Right lobe of liver (tissue), 6 donors: ENCODE measurements around the gene ADTRP. TPM values are rescaled to one million over a fixed set of nuclear protein-coding genes. Genes with fewer than 3 reads are reported as not detected.

Experiments
- ATAC-seq, 4 donors: fragments of 200-7000 bp; cut with Tn5 transposase; one replicate each; pipeline ENCODE4 v1.9.1; 2020; ENCODE audit warnings: mild to moderate bottlenecking in 4 of 4, moderate library complexity in 4 of 4
- DNase-seq, 3 donors: peaks; one replicate each; pipeline ENCODE4 v3.0.0-alpha.2; 2020
- H3K27ac ChIP-seq, 3 donors: fragments of 200-600 bp; one replicate each; pipeline ENCODE4 v1.8.0; 2022
- H3K27me3 ChIP-seq, 2 donors: fragments of 200-600 bp; one replicate each; pipeline ENCODE4 v1.8.0; 2022
- H3K36me3 ChIP-seq, 4 donors: fragments of 200-600 bp; sonication (generic) in 1 of 4; one replicate each; pipeline versions ENCODE4 v1.5.1 to v1.8.0; 2017 to 2022; ENCODE audit warnings: control low read depth in 1 of 4
- H3K4me1 ChIP-seq, 4 donors: fragments of 200-600 bp; sonication (generic) in 1 of 4; one replicate each; pipeline versions ENCODE4 v1.5.1 to v1.8.0; 2017 to 2022; ENCODE audit warnings: control low read depth in 1 of 4
- H3K4me3 ChIP-seq, 3 donors: fragments of 200-600 bp; one replicate each; pipeline ENCODE4 v1.8.0; 2022
- H3K9me3 ChIP-seq, 4 donors: fragments of 200-600 bp; sonication (generic) in 1 of 4; one replicate each; pipeline versions ENCODE4 v1.5.1 to v1.8.0; 2017 to 2022; ENCODE audit warnings: control low read depth in 1 of 4
- POLR2A ChIP-seq: fragments of 450-650 bp; IDR thresholded peaks from one replicate; pipeline ENCODE4 v1.6.1; 2017; ENCODE audit warnings: antibody characterized with exemption, mild to moderate bottlenecking
- WGBS: methylation state at CpG from one replicate; pipeline ENCODE4 v1.1.6; 2018; ENCODE audit warnings: low coverage, low lambda C conversion rate; ENCODE audit not compliant: insufficient coverage; ENCODE audit errors: missing lambda C conversion rate; 5-methylcytosine and 5-hydroxymethylcytosine counted together
- intact Hi-C, 2 donors: fragments of 100-400 bp; cut with DNase I; formaldehyde crosslinking; loops; one replicate each; pipeline versions ENCODE4 v1.11.2 to v1.14.1; 2022
- total RNA-seq, 6 experiments: library from RNA; depleted of rRNA in 2 of 6; stranded (reverse); fragments of >200 nt in 2 of 6; fragmentation: NEBNext Ultra II Directional in 3 of 6; extraction: Animal tissue kit (Norgen Biotek cat#: 25700) in 3 of 6; gene quantifications; one replicate each; pipeline versions ENCODE4 v1.1.0 to v1.2.4, GENCODE V29; 2016 to 2023
- TF ChIP-seq, protein P1 (sequence below), 4 donors: fragments of 200-600 bp in 3 of 4; fragments of 450-650 bp in 1 of 4; IDR thresholded peaks; one replicate each; pipeline versions ENCODE4 v1.5.1 to v1.8.0; 2016 to 2022; ENCODE audit warnings: antibody characterized with exemption in 4 of 4, mild to moderate bottlenecking in 2 of 4
- donor health status: DM: no; HTN: yes; CAD: no.
- donor health status: DM: no; HTN: no; CAD: no.
- donor health status: DM: no; HTN: no; CAD: no.
- donor health status: DM: no; HTN: yes; CAD: no.
- donor health status: DM: no; HTN: yes; CAD: no.

Gene ADTRP
- total RNA-seq, 6 experiments from 2014 or later = 0.46 to 1.9 (median 0.92) TPM; not detected in 1

DNA sequence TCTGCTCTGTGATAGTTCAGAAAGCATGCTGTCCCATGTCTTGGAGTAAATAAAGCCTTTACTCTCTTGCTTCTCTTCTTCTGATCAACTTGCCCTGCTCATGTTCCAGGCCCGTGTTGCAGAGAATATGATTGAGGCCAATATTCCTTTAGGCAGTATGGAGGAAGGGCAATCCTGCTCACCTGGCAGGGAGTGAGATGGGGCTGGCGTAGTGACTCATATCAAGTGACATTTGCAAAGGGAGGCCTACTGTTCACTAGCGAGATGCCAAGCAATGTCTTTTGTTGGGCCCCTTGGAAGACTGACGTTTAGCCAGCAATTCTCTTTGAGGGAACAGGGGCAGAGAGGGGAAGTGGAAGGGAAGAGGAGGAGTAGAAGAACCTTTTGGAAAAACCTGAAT lies 19.7 kb downstream of the ADTRP start:
- TF ChIP-seq, protein P1, sequence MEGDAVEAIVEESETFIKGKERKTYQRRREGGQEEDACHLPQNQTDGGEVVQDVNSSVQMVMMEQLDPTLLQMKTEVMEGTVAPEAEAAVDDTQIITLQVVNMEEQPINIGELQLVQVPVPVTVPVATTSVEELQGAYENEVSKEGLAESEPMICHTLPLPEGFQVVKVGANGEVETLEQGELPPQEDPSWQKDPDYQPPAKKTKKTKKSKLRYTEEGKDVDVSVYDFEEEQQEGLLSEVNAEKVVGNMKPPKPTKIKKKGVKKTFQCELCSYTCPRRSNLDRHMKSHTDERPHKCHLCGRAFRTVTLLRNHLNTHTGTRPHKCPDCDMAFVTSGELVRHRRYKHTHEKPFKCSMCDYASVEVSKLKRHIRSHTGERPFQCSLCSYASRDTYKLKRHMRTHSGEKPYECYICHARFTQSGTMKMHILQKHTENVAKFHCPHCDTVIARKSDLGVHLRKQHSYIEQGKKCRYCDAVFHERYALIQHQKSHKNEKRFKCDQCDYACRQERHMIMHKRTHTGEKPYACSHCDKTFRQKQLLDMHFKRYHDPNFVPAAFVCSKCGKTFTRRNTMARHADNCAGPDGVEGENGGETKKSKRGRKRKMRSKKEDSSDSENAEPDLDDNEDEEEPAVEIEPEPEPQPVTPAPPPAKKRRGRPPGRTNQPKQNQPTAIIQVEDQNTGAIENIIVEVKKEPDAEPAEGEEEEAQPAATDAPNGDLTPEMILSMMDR (IDR thresholded peaks at IDR 0.05) = no peak
- TF ChIP-seq POLR2A = no peak
- H3K9me3 ChIP-seq = no peaks in the 10 kb centered on the region
- H3K36me3 ChIP-seq = no peaks in the 10 kb centered on the region
- intact Hi-C loops = no loop called here
- H3K4me1 ChIP-seq = peaks cover 0 to 10% (median 3%) of the 10 kb centered on the region in 4 donors
- H3K4me3 ChIP-seq = no peak overlapping the region
- ATAC-seq = no peak
- WGBS = 86% methylated on average over 4 of the region's 4 CpGs
- DNase-seq = no peak
- H3K27ac ChIP-seq = no peak overlapping the region
- H3K27me3 ChIP-seq = no peaks in the 10 kb centered on the region

GRCh38 chr6:11756726-11757125 lies 21.9 kb downstream of the ADTRP start:
- 100% methylated on average over 1 of the region's 1 CpG for WGBS
- no peaks in the 10 kb centered on the region for H3K9me3 ChIP-seq
- no peaks in the 10 kb centered on the region for H3K27me3 ChIP-seq
- H3K27ac ChIP-seq = no peak overlapping the region
- intact Hi-C loops = no loop called here
- no peaks in the 10 kb centered on the region for H3K36me3 ChIP-seq
- DNase-seq (no peak), ATAC-seq (no peak)
- peaks cover 0 to 11% (median 3%) of the 10 kb centered on the region in 4 donors for H3K4me1 ChIP-seq
- no peak overlapping the region for H3K4me3 ChIP-seq
- TF ChIP-seq POLR2A = no peak
- TF ChIP-seq, protein P1 (IDR thresholded peaks at IDR 0.05) = no peak

GRCh38 chr6:11756292-11756691 lies 22.3 kb downstream of the ADTRP start:
- Histone ChIP-seq H3K27ac (no peak overlapping the region), H3K4me1 (peaks cover 0 to 15% (median 3%) of the 10 kb centered on the region in 4 donors), H3K9me3 (no peaks in the 10 kb centered on the region), H3K4me3 (no peak overlapping the region), H3K36me3 (no peaks in the 10 kb centered on the region), H3K27me3 (no peaks in the 10 kb centered on the region)
- DNase-seq = no peak
- intact Hi-C loops = no loop called here
- TF ChIP-seq, protein P1 (IDR thresholded peaks at IDR 0.05) = no peak
- no peak for TF ChIP-seq POLR2A
- whole genome bisulfite sequencing = 69% methylated on average over 1 of the region's 2 CpGs
- no peak for ATAC-seq

GRCh38 chr6:11755725-11756124 lies 22.9 kb downstream of the ADTRP start:
- no peaks in the 10 kb centered on the region for H3K27me3 ChIP-seq
- no peak for DNase-seq
- TF ChIP-seq, protein P1 (IDR thresholded peaks at IDR 0.05) = no peak
- TF ChIP-seq POLR2A = no peak
- H3K9me3 ChIP-seq = no peaks in the 10 kb centered on the region
- H3K4me3 ChIP-seq = no peak overlapping the region
- H3K36me3 ChIP-seq = no peaks in the 10 kb centered on the region
- intact Hi-C loops = no loop called here
- no peak for ATAC-seq
- H3K4me1 ChIP-seq = peaks cover 0 to 21% (median 5%) of the 10 kb centered on the region in 4 donors
- 100% methylated on average over 1 of the region's 1 CpG for WGBS
- no peak overlapping the region for H3K27ac ChIP-seq
